OCI-LY3 (cell line): ENCODE measurements around the gene DENND11.

Source experiments
- H2AFZ ChIP-seq: fragments of 200-600, 300-600 bp; shearing (Covaris generic); 2 replicates; pipeline ENCODE4 v1.6.0; 2014; ENCODE audit warnings: antibody characterized with exemption, low read depth, low read length
- H3K27ac ChIP-seq: fragments of 200-600, 300-600 bp; sonication (generic); 2 replicates; pipeline ENCODE4 v1.5.1; 2014; ENCODE audit warnings: mild to moderate bottlenecking, low read length, moderate library complexity, mixed read lengths
- H3K27me3 ChIP-seq: fragments of 200-600, 300-600 bp; sonication (generic); 2 replicates; pipeline ENCODE4 v1.6.1; 2014; ENCODE audit warnings: low read depth, low read length, mixed read lengths
- H3K36me3 ChIP-seq: fragments of 200-600, 300-600 bp; sonication (generic); replicated peaks from 2 replicates; pipeline ENCODE3; 2014; ENCODE audit warnings: low read depth, low read length, mixed read lengths
- H3K4me1 ChIP-seq: fragments of 300-600, 200-600 bp; sonication (generic); 2 replicates; pipeline ENCODE4 v1.6.1; 2014; ENCODE audit warnings: low read length, mixed read lengths
- H3K4me2 ChIP-seq: fragments of 200-600, 300-600 bp; sonication (generic); 2 replicates; pipeline ENCODE4 v1.6.1; 2014; ENCODE audit warnings: low read length, mixed read lengths
- H3K4me3 ChIP-seq: fragments of 300-600, 200-600 bp; sonication (generic); 2 replicates; pipeline ENCODE4 v1.5.1; 2014; ENCODE audit warnings: antibody characterized with exemption, mild to moderate bottlenecking, low read length, moderate library complexity
- H3K79me2 ChIP-seq: fragments of 300-600, 200-600 bp; shearing (Covaris generic); 2 replicates; pipeline ENCODE4 v1.6.1; 2014; ENCODE audit warnings: mild to moderate bottlenecking, low read length, mixed read lengths
- H3K9ac ChIP-seq: fragments of 300-600, 200-600 bp; shearing (Covaris generic); 2 replicates; pipeline ENCODE4 v1.6.0; 2014; ENCODE audit warnings: mild to moderate bottlenecking, low read length, moderate library complexity
- H3K9me3 ChIP-seq: fragments of 200-600, 300-600 bp; shearing (Covaris generic); 2 replicates; pipeline ENCODE4 v1.6.1; 2014; ENCODE audit warnings: low read length, mixed read lengths; ENCODE audit not compliant: insufficient read depth
- H4K20me1 ChIP-seq: fragments of 200-600, 300-600 bp; sonication (generic); 2 replicates; pipeline ENCODE4 v1.6.1; 2016; ENCODE audit warnings: low read length, mixed read lengths; ENCODE audit not compliant: insufficient read depth
- CTCF ChIP-seq: fragments of 200-600, 300-600 bp; sonication (generic); IDR thresholded peaks from 2 replicates; pipeline ENCODE4 v1.5.1; 2014; ENCODE audit warnings: antibody characterized with exemption, low read length, low read depth
- EZH2phosphoT487 ChIP-seq: fragments of 200-600 bp; shearing (Covaris generic); IDR thresholded peaks from 2 replicates; pipeline ENCODE4 v1.6.1; 2018; ENCODE audit warnings: antibody characterized with exemption, mixed run types, low read depth

Gene DENND11

DNA sequence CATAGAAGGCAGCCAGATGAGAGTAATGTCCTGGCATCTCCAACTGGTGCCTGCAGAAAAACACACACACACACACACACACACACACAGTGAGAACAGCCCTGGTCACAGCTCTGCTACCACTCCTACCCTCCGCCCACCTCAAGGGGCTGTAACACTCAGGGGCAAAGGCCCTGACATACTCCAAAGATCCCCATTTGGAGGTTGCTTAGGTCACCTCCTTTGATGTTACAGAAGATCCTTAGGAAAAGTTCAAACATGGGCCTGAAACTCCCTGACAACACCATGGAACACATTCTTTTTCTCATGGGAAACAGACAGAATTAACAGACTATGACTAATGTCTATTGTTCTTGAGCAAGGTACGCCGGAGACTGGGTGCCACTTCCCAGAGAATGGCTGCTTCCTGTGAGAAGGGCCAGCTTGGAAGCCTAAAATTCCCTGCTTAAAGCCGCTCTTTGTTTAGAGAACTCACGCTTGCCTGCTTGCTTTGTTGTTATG is 27.7 kb downstream of the DENND11 start:
- H3K27ac ChIP-seq: no peak overlapping the region
- peaks cover 5% of the 10 kb centered on the region for H3K4me1 ChIP-seq
- H3K9ac ChIP-seq: no peak overlapping the region
- TF ChIP-seq EZH2phosphoT487 (no peak), CTCF (no peak)
- H4K20me1 ChIP-seq: no peaks in the 10 kb centered on the region
- H3K9me3 ChIP-seq: no peaks in the 10 kb centered on the region
- H3K79me2 ChIP-seq: no peaks in the 10 kb centered on the region
- H2AFZ ChIP-seq: no peak overlapping the region
- no peaks in the 10 kb centered on the region for H3K27me3 ChIP-seq
- no peak overlapping the region for H3K4me3 ChIP-seq
- H3K4me2 ChIP-seq: no peak overlapping the region
- H3K36me3 ChIP-seq: peaks cover 30% of the 10 kb centered on the region

DNA sequence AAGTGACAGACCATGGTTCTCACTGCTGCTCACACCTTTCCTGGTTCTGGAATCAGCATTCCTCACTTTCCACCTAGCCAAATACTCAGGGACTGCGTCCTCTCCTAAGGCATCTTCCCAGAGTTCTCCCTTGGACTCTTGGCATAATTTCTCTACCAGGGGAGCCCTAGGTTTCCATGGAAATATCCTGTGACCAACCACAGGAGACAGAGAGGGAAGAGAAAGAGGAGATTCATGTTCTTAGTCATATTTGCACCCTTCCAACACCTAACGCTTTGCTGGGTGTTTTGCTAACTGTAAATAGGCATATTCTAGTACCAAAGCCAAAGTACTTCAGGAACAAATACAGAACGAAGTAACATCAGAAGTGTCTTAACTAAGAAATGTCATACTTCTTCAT is 28.6 kb downstream of the DENND11 start:
- peaks cover 28% of the 10 kb centered on the region for H3K36me3 ChIP-seq
- H3K9ac ChIP-seq: no peak overlapping the region
- H2AFZ ChIP-seq: no peak overlapping the region
- H3K27me3 ChIP-seq: no peaks in the 10 kb centered on the region
- H3K4me2 ChIP-seq: no peak overlapping the region
- no peaks in the 10 kb centered on the region for H4K20me1 ChIP-seq
- H3K9me3 ChIP-seq: no peaks in the 10 kb centered on the region
- no peaks in the 10 kb centered on the region for H3K79me2 ChIP-seq
- no peak overlapping the region for H3K4me3 ChIP-seq
- no peaks in the 10 kb centered on the region for H3K4me1 ChIP-seq
- TF ChIP-seq EZH2phosphoT487: no peak
- no peak for TF ChIP-seq CTCF
- no peak overlapping the region for H3K27ac ChIP-seq

GRCh38 chr7:141671705-141672496 is 30.1 kb downstream of the DENND11 start:
- Histone ChIP-seq H3K79me2 (no peaks in the 10 kb centered on the region), H3K9ac (no peak overlapping the region), H3K36me3 (peaks cover 28% of the 10 kb centered on the region), H3K4me2 (no peak overlapping the region), H4K20me1 (no peaks in the 10 kb centered on the region), H2AFZ (no peak overlapping the region), H3K9me3 (no peaks in the 10 kb centered on the region), H3K27ac (no peak overlapping the region), H3K27me3 (no peaks in the 10 kb centered on the region), H3K4me3 (no peak overlapping the region), H3K4me1 (no peaks in the 10 kb centered on the region)
- TF ChIP-seq EZH2phosphoT487 (no peak), CTCF (no peak)

GRCh38 chr7:141668853-141669252 is 33.1 kb downstream of the DENND11 start:
- H3K4me1 ChIP-seq: no peaks in the 10 kb centered on the region; the same call in 1 of the 2 replicates
- H3K27ac ChIP-seq: no peak overlapping the region
- H4K20me1 ChIP-seq: no peaks in the 10 kb centered on the region
- H3K9ac ChIP-seq: no peak overlapping the region
- H3K4me3 ChIP-seq: no peak overlapping the region
- no peak overlapping the region for H2AFZ ChIP-seq
- peaks cover 33% of the 10 kb centered on the region for H3K36me3 ChIP-seq
- no peaks in the 10 kb centered on the region for H3K9me3 ChIP-seq
- H3K4me2 ChIP-seq: no peak overlapping the region
- no peaks in the 10 kb centered on the region for H3K27me3 ChIP-seq
- no peak for TF ChIP-seq CTCF
- TF ChIP-seq EZH2phosphoT487: no peak
- no peaks in the 10 kb centered on the region for H3K79me2 ChIP-seq
